Measurements from ENCODE around the gene PON1. TPM values are rescaled to one million over a fixed set of nuclear protein-coding genes. Genes with fewer than 3 reads are reported as not detected.

Gene PON1
- polyA plus RNA-seq, 1 donor (not counting 4 experiments of a cell fraction or from before 2014, with no cell fraction given): not detected

DNA sequence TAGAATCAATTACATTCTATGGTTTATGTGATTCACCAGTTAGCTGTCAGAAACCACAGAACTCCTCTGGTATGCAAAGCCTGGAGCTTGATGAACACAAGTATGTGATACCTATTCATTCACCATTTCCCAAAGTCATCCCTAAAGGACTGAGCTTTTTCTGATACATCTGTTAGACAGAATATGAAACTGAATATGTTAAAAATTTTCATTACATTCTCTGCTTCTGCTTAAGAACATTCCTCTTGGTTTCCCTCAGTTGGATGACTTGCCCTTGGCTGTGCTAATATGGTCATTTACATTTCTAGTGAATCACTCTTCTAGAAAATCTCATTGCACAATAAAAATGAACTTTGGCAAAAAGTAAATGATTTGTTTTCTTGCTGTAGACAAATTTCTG is 10.8 kb upstream of the PON1 start:
- Histone ChIP-seq H4K20me1 (ENCODE audit: control insufficient read depth, extremely low read depth, insufficient read depth, low read length) (no peaks in the 10 kb centered on the region), H3K27ac (ENCODE audit: control insufficient read depth, insufficient read depth, low read length) (no peak overlapping the region), H3K4me3 (ENCODE audit: control insufficient read depth in 2 of 3, extremely low read depth in 1 of 3, insufficient read depth in 2 of 3, low read depth in 1 of 3, low read length in 3 of 3) (no peak overlapping the region), H3K9me3 (ENCODE audit: control insufficient read depth, low read depth, low read length) (no peaks in the 10 kb centered on the region), H3K36me3 (ENCODE audit: control insufficient read depth in 2 of 2, extremely low read depth in 1 of 2, insufficient read depth in 2 of 2, low read length in 2 of 2) (no peaks in the 10 kb centered on the region), H3K79me2 (ENCODE audit: control insufficient read depth, insufficient read depth, low read length) (no peaks in the 10 kb centered on the region), H3K27me3 (ENCODE audit: control insufficient read depth, extremely low read depth, insufficient read depth, low read length) (no peaks in the 10 kb centered on the region), H3K4me2 (ENCODE audit: control insufficient read depth, extremely low read depth, insufficient read depth, low read depth, low read length) (no peak overlapping the region), H3K9me1 (ENCODE audit: control insufficient read depth, extremely low read depth, insufficient read depth, low read length) (no peaks in the 10 kb centered on the region), H2AFZ (ENCODE audit: control insufficient read depth, low read length) (no peak overlapping the region), H3K9ac (ENCODE audit: control insufficient read depth, extremely low read depth, insufficient read depth, low read length) (no peak overlapping the region), H3K4me1 (ENCODE audit: control insufficient read depth, extremely low read depth, insufficient read depth, low read length) (no peaks in the 10 kb centered on the region)
- FAIRE-seq (peak; percentile 52), DNase-seq (ENCODE audit: low read depth, low spot score) (peak; percentile 28)
- dilution Hi-C loops (cut with MboI; ENCODE audit: extremely low pct_ligation_motif_present, low sequenced_read_pairs): no loop called here
- TF ChIP-seq, protein P1, sequence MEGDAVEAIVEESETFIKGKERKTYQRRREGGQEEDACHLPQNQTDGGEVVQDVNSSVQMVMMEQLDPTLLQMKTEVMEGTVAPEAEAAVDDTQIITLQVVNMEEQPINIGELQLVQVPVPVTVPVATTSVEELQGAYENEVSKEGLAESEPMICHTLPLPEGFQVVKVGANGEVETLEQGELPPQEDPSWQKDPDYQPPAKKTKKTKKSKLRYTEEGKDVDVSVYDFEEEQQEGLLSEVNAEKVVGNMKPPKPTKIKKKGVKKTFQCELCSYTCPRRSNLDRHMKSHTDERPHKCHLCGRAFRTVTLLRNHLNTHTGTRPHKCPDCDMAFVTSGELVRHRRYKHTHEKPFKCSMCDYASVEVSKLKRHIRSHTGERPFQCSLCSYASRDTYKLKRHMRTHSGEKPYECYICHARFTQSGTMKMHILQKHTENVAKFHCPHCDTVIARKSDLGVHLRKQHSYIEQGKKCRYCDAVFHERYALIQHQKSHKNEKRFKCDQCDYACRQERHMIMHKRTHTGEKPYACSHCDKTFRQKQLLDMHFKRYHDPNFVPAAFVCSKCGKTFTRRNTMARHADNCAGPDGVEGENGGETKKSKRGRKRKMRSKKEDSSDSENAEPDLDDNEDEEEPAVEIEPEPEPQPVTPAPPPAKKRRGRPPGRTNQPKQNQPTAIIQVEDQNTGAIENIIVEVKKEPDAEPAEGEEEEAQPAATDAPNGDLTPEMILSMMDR (optimal IDR thresholded peaks at IDR 0.05 in 1 of 3, IDR thresholded peaks at IDR 0.05 in 1 of 3, conservative IDR thresholded peaks at IDR 0.05 in 1 of 3; ENCODE audit: extremely low read depth in 1 of 3, insufficient read depth in 2 of 3, low read length in 3 of 3): no peak
- no peak for TF ChIP-seq EZH2 (IDR thresholded peaks at IDR 0.05; ENCODE audit: low read length)

DNA sequence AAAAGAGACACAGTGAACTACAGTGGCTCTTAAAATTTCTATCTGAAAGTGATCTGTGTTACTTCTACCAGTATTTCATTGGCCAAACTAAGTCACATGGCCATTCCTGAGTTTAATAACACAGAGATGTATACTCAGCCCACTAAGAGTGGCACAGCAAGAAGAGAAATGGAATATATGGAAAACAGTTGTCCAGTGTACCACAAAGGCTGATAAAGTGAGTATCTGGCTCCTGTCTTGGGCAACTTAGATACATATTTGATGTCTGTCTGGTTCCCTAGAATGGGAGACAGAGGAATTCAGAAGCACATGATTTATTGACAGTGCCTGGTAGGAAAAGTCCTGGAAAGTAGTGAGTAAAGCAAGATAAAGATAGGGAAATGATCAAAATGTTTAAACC is 10.1 kb upstream of the PON1 start:
- TF ChIP-seq EZH2 (IDR thresholded peaks at IDR 0.05; ENCODE audit: low read length): no peak
- TF ChIP-seq, protein P1 (optimal IDR thresholded peaks at IDR 0.05 in 1 of 3, IDR thresholded peaks at IDR 0.05 in 1 of 3, conservative IDR thresholded peaks at IDR 0.05 in 1 of 3; ENCODE audit: extremely low read depth in 1 of 3, insufficient read depth in 2 of 3, low read length in 3 of 3): no peak
- Histone ChIP-seq H3K79me2 (ENCODE audit: control insufficient read depth, insufficient read depth, low read length) (no peaks in the 10 kb centered on the region), H3K4me1 (ENCODE audit: control insufficient read depth, extremely low read depth, insufficient read depth, low read length) (no peaks in the 10 kb centered on the region), H3K27ac (ENCODE audit: control insufficient read depth, insufficient read depth, low read length) (no peak overlapping the region), H3K9me1 (ENCODE audit: control insufficient read depth, extremely low read depth, insufficient read depth, low read length) (no peaks in the 10 kb centered on the region), H4K20me1 (ENCODE audit: control insufficient read depth, extremely low read depth, insufficient read depth, low read length) (no peaks in the 10 kb centered on the region), H3K9me3 (ENCODE audit: control insufficient read depth, low read depth, low read length) (no peaks in the 10 kb centered on the region), H3K27me3 (ENCODE audit: control insufficient read depth, extremely low read depth, insufficient read depth, low read length) (no peaks in the 10 kb centered on the region), H3K9ac (ENCODE audit: control insufficient read depth, extremely low read depth, insufficient read depth, low read length) (no peak overlapping the region), H3K4me2 (ENCODE audit: control insufficient read depth, extremely low read depth, insufficient read depth, low read depth, low read length) (no peak overlapping the region), H3K36me3 (ENCODE audit: control insufficient read depth in 2 of 2, extremely low read depth in 1 of 2, insufficient read depth in 2 of 2, low read length in 2 of 2) (no peaks in the 10 kb centered on the region), H3K4me3 (ENCODE audit: control insufficient read depth in 2 of 3, extremely low read depth in 1 of 3, insufficient read depth in 2 of 3, low read depth in 1 of 3, low read length in 3 of 3) (no peak overlapping the region), H2AFZ (ENCODE audit: control insufficient read depth, low read length) (no peak overlapping the region)
- dilution Hi-C loops (cut with MboI; ENCODE audit: extremely low pct_ligation_motif_present, low sequenced_read_pairs): no loop called here
- FAIRE-seq (no peak), DNase-seq (ENCODE audit: low read depth, low spot score) (no peak)

Data from keratinocyte (primary cell).